HEK293 (cell line): ENCODE results near the gene COX7A2L.

Experiments used
- AEBP2 ChIP-seq: fragments of 450-650 bp; formaldehyde crosslinking; IDR thresholded peaks from 2 replicates; pipeline ENCODE4 v1.5.1; 2016; ENCODE audit warnings: missing biosample characterization, missing genetic modification characterization, borderline replicate concordance
- CTCF ChIP-seq: fragments of 450-650 bp; formaldehyde crosslinking; IDR thresholded peaks from 2 replicates; pipeline ENCODE4 v1.5.1; 2016; ENCODE audit warnings: missing biosample characterization, missing genetic modification characterization
- SALL2 ChIP-seq: fragments of 450-650 bp; formaldehyde crosslinking; IDR thresholded peaks from 2 replicates; pipeline ENCODE4 v1.5.0; 2017; ENCODE audit warnings: missing biosample characterization, mild to moderate bottlenecking, missing genetic modification characterization, borderline replicate concordance
- SCRT2 ChIP-seq: fragments of 450-650 bp; formaldehyde crosslinking; IDR thresholded peaks from 2 replicates; pipeline ENCODE4 v1.5.1; 2016; ENCODE audit warnings: missing biosample characterization, missing genetic modification characterization
- YY1 ChIP-seq: fragments of 450-650 bp; formaldehyde crosslinking; IDR thresholded peaks from 2 replicates; pipeline ENCODE4 v1.5.1; 2018; ENCODE audit warnings: missing biosample characterization, missing genetic modification characterization
- YY2 ChIP-seq: fragments of 450-650 bp; formaldehyde crosslinking; IDR thresholded peaks from 2 replicates; pipeline ENCODE4 v1.5.1; 2016; ENCODE audit warnings: missing biosample characterization, missing genetic modification characterization
- ZFP37 ChIP-seq: fragments of 450-650 bp; formaldehyde crosslinking; IDR thresholded peaks from 2 replicates; pipeline ENCODE4 v1.5.1; 2016; ENCODE audit warnings: missing biosample characterization, missing genetic modification characterization
- ZNF560 ChIP-seq: fragments of 450-650 bp; formaldehyde crosslinking; IDR thresholded peaks from 2 replicates; pipeline ENCODE4 v1.5.1; 2017; ENCODE audit warnings: missing biosample characterization, missing genetic modification characterization, borderline replicate concordance
- ZNF768 ChIP-seq: fragments of 450-650 bp; formaldehyde crosslinking; IDR thresholded peaks from 2 replicates; pipeline ENCODE4 v1.5.1; 2018; ENCODE audit warnings: missing biosample characterization, mild to moderate bottlenecking, missing genetic modification characterization
- ZNF776 ChIP-seq: fragments of 450-650 bp; formaldehyde crosslinking; IDR thresholded peaks from 2 replicates; pipeline ENCODE4 v1.5.0; 2017; ENCODE audit warnings: missing biosample characterization, missing genetic modification characterization, borderline replicate concordance

- TF ChIP-seq SCRT2 (tag by site-specific recombination) (no peak), ZNF560 (tag by site-specific recombination) (no peak), YY2 (tag by site-specific recombination) (no peak), CTCF (tag by site-specific recombination) (no peak), YY1 (tag by site-specific recombination) (no peak), SALL2 (tag by site-specific recombination) (no peak), ZNF776 (tag by site-specific recombination) (no peak), AEBP2 (no peak), ZFP37 (tag by site-specific recombination) (no peak), ZNF768 (tag by site-specific recombination) (no peak)
Measured at GRCh38 chr2:42342061-42342794, 18.8 kb downstream of the COX7A2L start.
